GM19351 (cell line): ENCODE data around the gene KNOP1.
"Not testable (repeated sequence)": the region's sequence is repeated elsewhere in the genome, so short reads cannot be mapped to it uniquely, and the experiment has no call there.

ENCODE experiments used
- ATAC-seq: cut with Tn5 transposase; IDR thresholded peaks from one replicate; pipeline ENCODE4 v1.9.1; 2021; ENCODE audit warnings: mild to moderate bottlenecking, moderate library complexity; ENCODE audit not compliant: unreplicated experiment

Gene KNOP1

DNA sequence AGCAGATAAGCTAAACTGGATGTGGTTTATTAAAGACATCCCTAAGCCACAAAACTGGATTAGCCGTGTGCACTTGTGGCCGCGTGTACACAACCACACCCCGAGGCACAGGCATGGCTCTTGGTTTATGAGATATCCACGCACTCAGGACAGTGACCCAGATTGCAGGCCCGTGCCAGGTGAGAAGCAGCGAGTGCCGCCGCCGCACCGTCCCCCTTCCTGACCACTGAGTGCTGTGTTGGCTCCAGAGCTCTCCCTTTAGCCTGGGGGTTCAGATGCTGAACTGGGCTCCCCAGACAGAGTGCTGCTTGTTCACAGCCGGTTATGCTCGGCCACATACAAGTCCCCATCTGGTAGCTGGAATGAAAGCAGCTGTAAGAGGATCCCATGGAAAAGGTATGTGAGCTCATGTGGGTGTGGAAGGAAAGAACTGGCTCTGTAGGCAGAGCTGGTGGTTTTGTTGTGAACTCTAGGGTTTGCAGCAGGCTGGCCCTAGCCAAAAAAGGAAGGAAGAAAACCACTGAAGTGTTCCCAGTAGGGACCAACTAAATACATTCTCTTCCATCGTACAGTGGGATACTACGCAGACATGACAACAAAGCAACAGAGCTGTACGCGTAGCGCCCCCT lies 29.5 kb downstream of the KNOP1 start:
- no peak for ATAC-seq

DNA sequence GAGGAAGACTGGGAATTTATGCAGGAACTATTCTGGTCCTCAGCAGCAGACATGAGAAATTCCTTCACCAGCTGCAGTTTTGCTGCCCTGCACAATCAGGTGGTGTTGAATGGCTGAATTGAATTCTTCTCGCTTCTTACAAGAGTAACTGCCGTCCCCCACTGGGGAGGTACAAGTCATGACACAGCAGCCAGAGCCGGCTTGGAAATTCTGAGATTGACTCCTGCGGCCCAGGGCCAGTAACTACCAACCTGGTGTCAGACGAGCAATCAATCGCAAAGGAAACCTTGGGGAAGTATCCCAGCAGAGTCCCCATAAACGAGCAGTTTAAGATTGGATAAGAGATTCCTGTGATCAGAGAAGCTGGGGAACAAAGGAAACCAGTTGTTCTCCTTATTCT lies 30.7 kb downstream of the KNOP1 start:
- no peak for ATAC-seq

DNA sequence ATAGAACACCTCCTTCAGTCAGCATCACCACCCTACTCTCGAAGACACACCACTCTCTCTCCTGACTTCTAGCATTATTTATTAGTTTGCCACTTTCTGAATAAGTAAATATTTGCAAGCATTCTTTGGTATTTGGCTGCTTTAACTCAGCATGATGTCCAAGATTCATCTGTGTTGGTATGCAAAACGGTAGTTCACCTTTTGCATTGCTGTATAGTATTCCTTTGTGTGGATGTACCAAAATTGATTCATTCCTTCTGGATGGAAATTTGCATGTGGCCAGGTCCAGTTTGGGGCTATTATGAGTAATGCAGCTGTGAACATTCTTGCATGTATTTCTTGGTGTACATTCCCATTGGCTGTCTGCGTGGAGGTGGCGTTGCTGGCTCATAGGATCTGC lies 32.9 kb downstream of the KNOP1 start:
- ATAC-seq: no peak

DNA sequence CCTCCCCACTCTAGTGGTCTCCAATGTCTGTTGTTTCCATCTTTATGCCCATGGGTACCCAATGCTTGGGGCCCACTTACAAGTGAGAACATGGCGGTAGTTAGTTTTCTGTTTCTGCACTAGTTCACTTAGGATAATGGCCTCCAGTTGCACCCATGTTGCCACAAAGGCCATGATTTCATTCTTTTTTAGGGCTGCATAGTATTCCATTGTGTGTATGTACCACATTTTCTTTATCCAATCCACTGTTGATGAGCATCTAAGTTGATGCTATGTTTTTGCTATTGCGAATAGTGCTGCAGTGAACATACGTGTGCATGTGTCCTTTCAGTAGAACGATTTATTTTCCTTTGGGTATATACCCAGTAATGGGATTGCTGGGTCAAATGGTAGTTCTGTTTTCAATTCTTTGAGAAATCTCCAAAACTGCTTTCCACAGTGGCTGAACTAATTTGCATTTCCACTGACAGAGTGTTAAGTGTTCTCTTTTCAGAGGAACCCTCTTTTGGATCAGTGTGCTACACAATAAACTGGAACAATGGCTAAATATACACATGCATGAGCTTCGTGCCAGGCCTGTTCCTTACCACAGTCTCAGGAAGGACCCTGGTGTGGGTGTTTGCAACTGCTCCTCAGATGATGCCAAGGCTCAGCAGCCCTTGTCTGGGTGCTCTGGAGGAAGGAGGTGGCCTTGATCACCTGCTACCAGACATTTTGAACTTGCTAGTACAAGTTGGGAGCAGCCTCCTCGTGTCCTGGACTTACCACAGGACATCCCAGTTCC lies 34.4 kb downstream of the KNOP1 start:
- ATAC-seq: no peak

DNA sequence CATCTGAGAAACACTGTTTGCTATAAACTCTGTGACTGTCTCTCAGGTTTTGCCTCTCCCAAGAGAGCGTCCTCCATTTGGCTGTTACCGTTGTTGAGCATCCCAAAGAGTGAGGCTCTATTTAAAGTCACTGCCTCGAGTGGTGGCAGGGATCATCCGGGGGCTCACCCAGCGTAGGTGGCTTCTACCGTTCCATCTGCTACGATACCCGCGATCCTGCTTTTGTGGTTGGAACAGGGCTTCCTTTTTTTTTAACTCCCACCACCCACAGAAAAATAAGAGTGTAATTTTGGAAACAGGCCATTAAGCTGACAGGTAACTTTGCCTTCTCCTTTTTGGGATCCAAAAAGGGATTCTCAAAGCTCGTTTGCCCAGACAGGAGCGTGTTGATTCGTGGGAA lies 36.4 kb downstream of the KNOP1 start:
- ATAC-seq: no peak

DNA sequence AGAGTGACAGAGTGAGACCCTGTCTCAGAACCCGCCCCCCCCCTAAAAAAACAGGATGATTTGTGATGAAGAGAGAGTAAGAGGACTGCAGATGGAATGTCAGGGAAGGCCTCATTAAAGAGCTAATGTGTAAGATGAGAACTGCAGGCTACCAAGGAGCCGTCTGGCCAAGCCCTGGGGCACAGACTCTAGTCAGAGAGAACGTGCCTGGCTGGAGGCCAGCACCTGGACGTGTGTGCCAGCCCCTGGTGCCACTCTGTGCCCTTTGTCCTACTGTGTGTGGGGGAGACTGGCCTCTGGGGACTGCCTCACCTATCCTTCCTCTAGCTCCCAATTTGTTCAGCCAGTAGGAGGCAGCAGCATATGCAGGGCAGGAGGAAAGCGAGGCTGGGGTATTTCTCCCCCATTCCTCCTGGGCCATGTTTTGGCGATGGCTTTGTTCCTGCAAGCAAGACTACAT lies 37.1 kb downstream of the KNOP1 start:
- ATAC-seq: no peak

DNA sequence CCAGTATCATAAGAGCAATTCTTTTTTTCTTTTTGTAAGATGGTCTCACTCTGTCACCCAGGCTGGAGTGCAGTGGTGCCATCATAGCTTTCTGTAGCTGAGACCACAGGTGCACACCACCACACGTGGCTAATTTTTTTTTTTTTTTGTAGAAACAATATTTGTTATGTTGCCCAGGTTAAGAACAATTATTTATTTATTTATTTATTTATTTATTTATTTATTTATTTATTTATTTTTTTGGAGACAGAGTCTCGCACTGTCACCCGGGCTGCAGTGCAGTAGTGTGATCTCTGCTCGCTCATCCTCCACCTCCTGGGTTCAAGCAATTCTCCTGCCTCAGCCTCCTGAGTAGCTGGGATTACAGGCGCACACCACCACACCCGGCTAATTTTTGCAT lies 38.7 kb downstream of the KNOP1 start:
- not testable (repeated sequence) for ATAC-seq

DNA sequence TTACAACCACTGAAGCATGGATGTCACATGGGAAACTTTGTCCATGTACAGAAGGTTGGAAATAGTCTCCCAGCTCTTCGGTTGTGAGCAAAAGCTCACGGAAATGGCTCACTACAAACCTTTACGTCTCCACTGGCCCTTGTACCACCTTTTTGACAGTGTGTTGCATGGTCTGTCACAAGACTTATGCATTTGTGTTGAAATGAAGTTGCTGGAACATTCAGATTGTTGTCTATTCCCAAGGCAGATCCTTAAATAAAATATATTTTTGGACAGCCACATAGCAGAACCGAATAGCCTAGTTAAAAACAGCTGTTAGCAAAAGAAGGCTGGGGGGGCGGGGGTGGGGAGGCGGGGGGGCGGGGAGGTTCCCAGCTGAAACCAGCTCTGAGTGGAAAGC lies 39.2 kb downstream of the KNOP1 start:
- no peak for ATAC-seq

DNA sequence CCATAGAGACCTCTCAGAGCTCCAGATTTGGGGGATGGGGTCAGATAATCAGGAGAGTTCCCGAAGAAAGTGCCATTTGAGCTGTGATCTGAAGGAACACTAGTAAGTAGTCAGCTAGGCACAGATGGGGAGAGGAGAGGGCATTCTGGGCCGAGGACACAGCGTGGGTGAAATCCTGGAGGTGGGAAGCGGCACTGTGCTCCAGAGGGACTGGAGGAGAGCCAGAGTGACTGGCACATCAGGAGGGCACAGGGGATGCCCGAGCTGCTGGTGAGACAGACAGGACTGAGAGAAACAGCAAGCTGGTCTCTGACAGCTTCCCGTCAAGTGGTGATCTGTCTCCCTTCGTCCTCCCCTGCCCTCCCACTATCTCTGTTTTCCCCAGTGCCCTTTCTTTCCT lies 40.6 kb downstream of the KNOP1 start:
- ATAC-seq: no peak

DNA sequence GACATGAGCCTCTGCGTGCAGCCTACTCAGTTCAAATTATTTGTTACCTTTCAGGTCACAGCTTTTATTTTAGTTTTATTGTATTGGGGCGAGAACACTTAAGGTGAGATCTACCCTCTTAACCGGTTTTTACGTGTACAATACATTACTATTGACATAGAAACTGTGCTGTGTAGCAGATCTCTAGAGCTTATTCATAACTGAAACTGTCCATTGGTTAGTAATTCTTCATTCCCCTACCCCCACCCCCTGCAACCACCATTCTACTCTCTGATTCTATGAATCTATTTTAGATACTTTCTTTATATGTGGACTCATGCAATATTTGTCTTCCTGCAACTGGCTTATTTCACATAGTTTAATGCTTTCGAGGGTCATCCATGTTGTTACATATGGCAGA lies 43.5 kb downstream of the KNOP1 start:
- no peak for ATAC-seq

DNA sequence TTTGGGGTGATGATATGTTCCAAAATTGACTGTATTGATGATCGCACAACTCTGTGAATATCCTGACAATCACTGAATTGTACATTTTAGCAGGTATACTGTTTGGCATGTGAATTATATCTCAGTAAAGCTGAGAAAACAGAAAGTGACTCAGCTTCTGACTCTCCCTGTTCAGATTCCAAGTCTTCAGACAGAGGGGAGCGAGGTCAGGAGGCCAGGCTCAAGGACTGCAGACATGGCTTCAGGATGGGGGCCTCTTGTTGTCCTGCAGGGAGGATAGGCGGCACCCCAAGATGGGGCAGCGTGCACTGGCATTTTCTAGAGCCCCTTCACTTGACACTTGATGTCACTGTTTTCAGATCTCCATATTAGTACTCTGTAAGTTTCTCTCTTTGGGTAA lies 45.6 kb downstream of the KNOP1 start:
- no peak for ATAC-seq

DNA sequence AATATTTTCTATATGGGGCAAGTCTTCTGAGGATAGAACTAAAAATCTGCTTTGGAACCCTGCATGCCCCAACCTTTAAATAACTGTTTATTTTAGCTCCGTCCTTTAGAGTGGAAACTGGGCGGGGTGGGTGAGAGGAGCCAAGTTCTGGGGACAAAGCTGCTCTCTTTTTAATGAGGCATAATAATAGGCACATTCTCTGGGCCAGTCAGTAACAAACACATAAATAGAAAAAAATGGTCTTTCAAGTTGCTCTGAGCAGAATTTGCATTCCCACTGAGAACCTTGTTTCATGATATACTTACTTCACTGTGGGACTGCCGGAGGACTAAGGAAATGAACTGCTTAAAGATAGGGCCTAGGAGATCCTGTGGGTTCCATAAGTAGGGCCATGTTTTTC lies 51.5 kb downstream of the KNOP1 start:
- ATAC-seq: no peak

DNA sequence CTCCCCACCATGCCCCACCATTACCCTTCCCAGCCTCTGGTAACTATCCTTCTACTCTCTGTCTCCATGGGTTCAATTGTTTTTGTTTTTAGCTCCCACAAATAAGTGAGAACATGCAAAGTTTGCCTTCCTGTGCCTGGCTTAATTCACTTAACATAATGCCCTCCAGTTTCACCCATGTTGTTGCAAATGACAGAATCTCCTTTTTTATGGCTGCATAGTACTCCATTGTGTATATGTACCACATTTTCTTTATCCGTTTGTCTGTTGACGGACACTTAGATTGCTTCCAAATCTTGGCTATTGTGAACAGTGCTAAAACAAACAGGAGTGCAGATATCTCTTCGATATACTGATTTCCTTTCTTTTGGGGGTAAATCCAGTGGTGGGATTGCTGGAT lies 52.7 kb downstream of the KNOP1 start:
- ATAC-seq: not testable (repeated sequence)

DNA sequence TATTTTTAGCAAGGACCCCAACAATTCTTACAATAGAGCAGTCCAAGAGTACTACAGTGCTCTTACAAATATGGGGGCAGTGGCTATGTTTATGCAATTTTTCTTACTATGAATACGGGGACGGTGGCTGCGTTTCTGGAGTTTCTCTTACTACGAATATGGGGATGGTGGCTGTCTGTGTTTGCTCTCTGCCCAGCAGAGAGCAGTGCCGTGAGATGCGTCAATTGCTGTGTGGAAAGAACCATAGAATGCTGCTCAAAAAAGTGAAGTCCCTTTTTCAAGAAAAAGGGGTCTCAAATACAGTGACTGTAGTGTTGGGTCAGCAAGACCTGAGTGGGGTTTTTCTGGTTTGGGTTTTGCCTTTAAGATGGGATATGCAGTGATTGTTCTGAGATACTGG lies 53.9 kb downstream of the KNOP1 start:
- no peak for ATAC-seq

DNA sequence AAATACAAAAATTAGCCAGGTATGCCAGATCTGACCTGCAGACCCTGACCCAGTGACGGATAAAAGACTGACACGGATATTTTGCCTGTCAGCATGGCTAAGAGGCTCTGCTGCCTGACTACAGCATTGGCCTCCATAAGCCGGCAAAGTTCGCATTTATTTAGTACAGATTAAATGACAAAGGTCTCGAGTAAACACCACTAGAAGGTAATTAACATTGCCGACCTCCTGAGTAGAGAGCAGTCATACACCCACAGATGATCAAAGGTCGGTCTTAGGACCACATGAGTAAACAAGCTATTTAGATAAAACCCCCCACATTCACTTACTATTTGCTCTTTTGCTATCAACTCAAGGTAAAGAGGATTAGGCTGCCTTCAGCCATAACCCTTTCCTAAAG lies 55.7 kb downstream of the KNOP1 start:
- ATAC-seq: no peak

DNA sequence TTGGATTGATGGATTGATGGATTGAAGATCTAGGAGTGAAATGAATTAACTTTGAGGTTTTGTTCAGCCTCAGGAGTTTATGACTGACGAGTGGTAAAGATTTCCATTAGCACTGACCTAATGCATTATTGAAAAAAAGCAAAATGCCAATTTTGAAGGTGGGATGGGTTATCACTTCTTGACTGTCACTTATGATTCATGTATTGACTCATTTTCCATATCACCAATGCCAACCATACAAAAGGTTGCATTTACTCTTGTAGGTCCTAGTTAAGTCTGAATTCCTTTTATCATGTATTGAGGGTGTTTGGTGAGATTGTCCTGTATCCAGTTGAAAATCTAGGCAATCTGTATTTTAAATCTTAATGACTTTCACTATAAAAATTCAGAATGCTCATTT lies 57.6 kb downstream of the KNOP1 start:
- ATAC-seq: no peak

DNA sequence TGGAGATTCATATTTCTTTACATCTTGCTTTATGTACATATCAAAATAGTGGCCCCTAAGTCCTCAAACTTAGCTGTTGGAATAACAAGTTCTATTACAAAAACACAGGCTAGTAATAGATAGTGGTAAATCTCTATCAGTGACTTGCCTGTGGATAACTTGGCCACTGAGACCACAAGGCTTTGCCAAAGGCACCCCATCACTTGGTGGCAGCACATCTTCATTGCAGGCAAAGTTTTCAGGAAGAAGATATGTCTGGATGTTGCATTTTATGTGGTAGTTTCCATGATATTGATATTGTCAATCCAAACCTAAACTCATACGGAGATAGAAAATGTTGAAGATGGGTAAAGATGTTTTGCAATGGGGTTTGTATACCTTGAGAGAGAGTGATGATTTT lies 58.5 kb downstream of the KNOP1 start:
- no peak for ATAC-seq

DNA sequence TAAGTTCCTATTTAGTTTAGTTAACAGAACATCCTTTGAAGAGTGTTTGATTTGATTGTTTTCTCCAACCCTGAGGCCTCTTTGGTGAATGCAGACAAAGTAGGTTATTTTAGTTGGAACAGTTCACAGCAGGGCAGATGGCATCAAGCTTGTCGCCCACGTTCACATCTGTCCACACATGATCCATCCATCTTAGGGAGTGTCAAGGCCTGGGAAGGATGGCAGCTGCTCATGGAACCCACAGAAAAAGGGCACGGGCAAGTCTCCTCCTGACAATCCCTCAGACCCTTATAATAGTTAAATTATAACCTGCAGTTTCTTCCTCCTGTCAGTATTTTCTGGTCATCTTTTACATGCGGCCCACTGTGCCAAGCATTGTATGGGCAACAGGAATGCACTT lies 60.2 kb downstream of the KNOP1 start:
- ATAC-seq: no peak

DNA sequence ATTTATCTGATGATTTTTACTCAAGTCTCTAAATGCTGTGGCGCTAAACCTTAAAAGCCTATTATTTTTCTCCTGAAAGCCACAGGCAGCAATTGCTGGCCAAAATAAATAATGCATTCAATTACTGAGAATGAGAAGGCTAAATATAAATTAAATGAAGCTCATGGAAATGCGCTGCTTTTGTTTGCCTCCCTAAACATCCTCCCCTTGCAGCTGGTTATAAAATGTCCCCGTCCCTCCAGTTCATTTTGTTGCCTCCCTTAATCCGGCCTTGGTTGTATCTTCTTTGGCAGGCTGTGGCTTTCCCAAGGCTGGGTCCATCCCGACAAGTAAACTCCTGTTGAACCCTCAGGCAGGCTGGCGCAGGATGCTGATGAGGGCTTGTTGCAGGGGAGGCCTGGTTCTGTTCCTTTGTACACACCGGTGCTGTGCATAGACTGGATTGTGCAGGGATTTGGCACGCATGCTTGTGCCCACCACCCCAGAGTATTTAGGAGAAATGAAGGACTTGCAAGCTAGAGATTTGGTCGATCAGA lies 62.7 kb downstream of the KNOP1 start:
- ATAC-seq: no peak

DNA sequence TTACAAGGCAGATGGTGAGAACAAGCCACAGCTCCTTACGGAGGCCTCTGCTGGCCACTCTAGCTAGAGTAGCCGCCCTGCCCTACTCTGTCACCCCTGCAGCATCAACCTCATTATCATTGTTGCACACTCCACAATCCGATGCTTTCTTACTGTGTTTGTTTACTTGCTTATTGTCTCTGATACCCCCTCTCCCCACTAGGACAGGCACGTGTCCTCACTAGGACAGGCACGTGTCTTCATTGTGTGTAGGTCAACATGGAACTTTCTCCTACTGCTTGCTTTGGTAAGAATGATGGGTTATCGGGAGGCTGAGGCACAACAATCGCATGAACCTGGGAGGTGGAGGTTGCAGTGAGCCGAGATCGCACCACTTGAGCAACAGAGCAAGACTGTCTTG lies 63.9 kb downstream of the KNOP1 start:
- ATAC-seq: no peak
